Activated naive CD8-positive, alpha-beta T cell treated with anti-CD3 and anti-CD28 coated beads, Interleukin-2, amount 50 U/mL, for 24 hours (primary cell): Measurements from ENCODE around the gene KBTBD13.
A peak's percentile ranks its signal among the peaks of the same experiment; 100 is the strongest.
"Not testable (repeated sequence)": the region's sequence is repeated elsewhere in the genome, so short reads cannot be mapped to it uniquely, and the experiment has no call there.

Source experiments
- ATAC-seq: fragments of 150-1000 bp; cut with Tn5 transposase; one replicate; pipeline ENCODE4 v1.10.0; 2021
- DNase-seq: peaks from one replicate; pipeline ENCODE4 v3.0.0; 2021
- H3K27ac Mint-ChIP-seq: one replicate; pipeline ENCODE4 v1.8.0; 2021; ENCODE audit warnings: mild to moderate bottlenecking, mixed read lengths
- H3K27me3 Mint-ChIP-seq: one replicate; pipeline ENCODE4 v1.8.0; 2021; ENCODE audit warnings: mixed read lengths
- H3K36me3 Mint-ChIP-seq: one replicate; pipeline ENCODE4 v1.8.0; 2021; ENCODE audit warnings: low read depth, mixed read lengths
- H3K4me1 Mint-ChIP-seq: one replicate; pipeline ENCODE4 v1.8.0; 2021; ENCODE audit warnings: mixed read lengths
- H3K4me3 Mint-ChIP-seq: one replicate; pipeline ENCODE4 v1.8.0; 2021; ENCODE audit warnings: mild to moderate bottlenecking, moderate library complexity, mixed read lengths
- H3K9me3 Mint-ChIP-seq: one replicate; pipeline ENCODE4 v1.8.0; 2021; ENCODE audit warnings: mixed read lengths

The KBTBD13 gene

GRCh38 chr15:65042776-65043327, 33.7 kb upstream of the KBTBD13 start:
- no peaks in the 10 kb centered on the region for H3K4me1 Mint-ChIP-seq
- no peaks in the 10 kb centered on the region for H3K9me3 Mint-ChIP-seq
- H3K36me3 Mint-ChIP-seq: no peaks in the 10 kb centered on the region
- H3K4me3 Mint-ChIP-seq: no peak overlapping the region
- peaks cover 5% of the 10 kb centered on the region for H3K27me3 Mint-ChIP-seq
- no peak overlapping the region for H3K27ac Mint-ChIP-seq
- no peak for ATAC-seq
- no peak for DNase-seq

DNA sequence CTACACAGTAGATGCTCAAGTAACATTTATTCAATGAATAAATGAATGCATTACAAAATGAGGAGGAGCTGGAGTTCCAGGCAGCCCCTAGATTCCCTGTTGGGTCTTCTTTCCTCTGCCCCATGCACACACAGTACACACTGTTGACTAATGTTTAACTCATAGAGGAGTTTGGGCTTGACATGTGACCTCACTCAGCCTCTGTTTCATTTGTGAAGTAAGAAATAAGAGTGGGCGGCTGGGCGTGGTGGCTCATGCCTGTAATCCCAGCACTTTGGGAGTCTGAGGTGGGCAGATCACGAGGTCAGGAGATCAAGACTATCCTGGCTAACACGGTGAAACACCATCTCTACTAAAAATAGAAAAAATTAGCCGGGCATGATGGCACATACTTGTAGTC, 32.3 kb upstream of the KBTBD13 start:
- peak; percentile 76 for ATAC-seq
- DNase-seq, H3K36me3 Mint-ChIP-seq, H3K9me3 Mint-ChIP-seq, H3K27ac Mint-ChIP-seq, H3K4me1 Mint-ChIP-seq, H3K4me3 Mint-ChIP-seq, H3K27me3 Mint-ChIP-seq: not testable (repeated sequence)

DNA sequence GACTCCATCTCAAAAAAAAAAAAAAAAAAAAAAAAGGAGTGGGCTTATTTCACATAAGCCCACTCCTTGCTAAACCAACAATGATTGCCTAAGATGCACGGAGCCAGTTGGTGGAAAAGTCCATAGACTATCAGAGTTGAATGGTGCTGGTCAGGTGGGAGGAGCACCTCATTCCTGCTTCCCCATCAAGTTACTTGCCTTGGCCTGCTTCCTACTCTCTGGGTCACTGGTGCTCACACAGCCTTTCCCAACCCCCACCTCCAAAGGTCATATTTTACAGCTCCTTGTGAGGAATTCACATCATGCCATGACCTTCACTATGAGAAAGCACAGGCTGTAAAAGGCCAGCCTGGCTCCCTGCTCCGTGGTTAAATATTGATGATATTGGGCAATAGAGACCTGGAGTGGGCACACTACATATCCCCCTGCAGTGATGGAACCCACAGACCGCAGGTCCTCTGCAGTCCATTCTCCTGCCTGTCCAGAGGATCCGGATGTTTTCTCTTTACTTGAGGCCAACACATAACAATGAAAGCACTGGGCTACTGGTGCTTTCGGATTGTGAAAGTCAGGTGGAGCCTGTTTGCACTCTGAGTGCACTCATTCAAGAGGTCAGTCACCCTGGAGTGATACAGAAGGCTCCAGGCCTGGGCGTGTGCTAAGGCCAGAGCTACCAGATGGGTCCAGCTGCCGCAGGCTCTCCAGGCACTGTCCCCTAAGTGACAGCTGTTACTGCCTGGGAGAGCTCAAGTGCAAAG, 31.6 kb upstream of the KBTBD13 start, which contains the start of gene SLC51B:
Gene SLC51B, plus strand, starts transcription at position 664 of the 758 bp plus-strand sequence. CDS start 4,618 bp downstream, outside the sequence.
- Mint-ChIP-seq H3K9me3 (no peaks in the 10 kb centered on the region), H3K36me3 (no peaks in the 10 kb centered on the region), H3K4me1 (peaks cover 10% of the 10 kb centered on the region), H3K27me3 (peaks cover 5% of the 10 kb centered on the region), H3K27ac (no peak within 1 kb of the TSS), H3K4me3 (no peak within 1 kb of the TSS)
- DNase-seq (no peak), ATAC-seq (no peak)

DNA sequence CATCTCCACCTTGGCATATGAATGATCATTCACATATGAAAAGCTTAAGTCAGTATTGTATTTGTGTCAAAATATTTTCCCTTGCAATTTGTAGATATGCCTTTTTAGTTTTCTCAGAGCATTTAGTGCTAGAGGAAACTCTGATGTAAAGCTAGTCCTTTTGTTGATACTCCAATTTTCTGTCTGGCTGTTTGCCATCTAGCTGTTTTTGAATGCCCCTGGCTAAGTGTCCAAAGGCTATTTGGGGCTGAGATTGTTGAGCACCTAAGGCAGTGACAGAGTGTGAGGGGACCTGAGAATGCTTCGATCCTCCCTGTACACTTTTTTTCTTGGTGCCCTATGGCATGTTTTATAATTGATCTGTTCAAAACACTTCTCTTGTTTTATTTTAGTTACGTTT, 28.3 kb upstream of the KBTBD13 start:
- no peak for ATAC-seq
- no peaks in the 10 kb centered on the region for H3K9me3 Mint-ChIP-seq
- no peak overlapping the region for H3K4me3 Mint-ChIP-seq
- no peak for DNase-seq
- H3K27ac Mint-ChIP-seq: no peak overlapping the region
- no peaks in the 10 kb centered on the region for H3K36me3 Mint-ChIP-seq
- H3K4me1 Mint-ChIP-seq: peaks cover 15% of the 10 kb centered on the region
- peaks cover 5% of the 10 kb centered on the region for H3K27me3 Mint-ChIP-seq

GRCh38 chr15:65049418-65049840, 27.1 kb upstream of the KBTBD13 start:
- DNase-seq (peak; percentile 87), ATAC-seq (peak; percentile 90)
- peaks cover 15% of the 10 kb centered on the region for H3K4me1 Mint-ChIP-seq
- no peaks in the 10 kb centered on the region for H3K9me3 Mint-ChIP-seq
- H3K27me3 Mint-ChIP-seq: peaks cover 2% of the 10 kb centered on the region
- H3K36me3 Mint-ChIP-seq: no peaks in the 10 kb centered on the region
- H3K27ac Mint-ChIP-seq: no peak overlapping the region
- peak overlapping the region; percentile 28 for H3K4me3 Mint-ChIP-seq

- Mint-ChIP-seq H3K27me3 (peaks cover 2% of the 10 kb centered on the region), H3K27ac (no peak overlapping the region), H3K4me3 (no peak overlapping the region), H3K36me3 (no peaks in the 10 kb centered on the region), H3K4me1 (peaks cover 15% of the 10 kb centered on the region), H3K9me3 (no peaks in the 10 kb centered on the region)
- ATAC-seq (no peak), DNase-seq (no peak)
These were observed 26.3 kb upstream of the KBTBD13 start for GRCh38 chr15:65050270-65050669.

DNA sequence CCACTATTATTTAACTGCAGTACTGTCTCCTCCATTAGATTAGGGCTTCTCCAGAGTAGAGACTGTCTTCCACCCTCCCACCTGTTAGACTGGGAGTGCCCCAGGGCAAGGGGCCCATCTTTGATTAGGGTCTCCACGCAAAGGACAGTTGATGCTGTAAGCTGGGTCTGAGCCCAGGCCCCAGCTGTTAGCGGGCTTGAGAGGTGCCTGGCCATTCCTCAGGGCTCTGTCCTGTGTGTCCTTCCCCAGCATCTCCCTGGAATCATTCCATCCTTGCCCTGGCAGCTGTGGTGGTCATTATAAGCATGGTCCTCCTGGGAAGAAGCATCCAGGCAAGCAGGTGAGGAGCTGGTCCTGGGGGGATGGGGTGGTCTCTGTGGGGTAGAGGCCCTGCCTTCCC, 25.3 kb upstream of the KBTBD13 start:
- H3K27ac Mint-ChIP-seq: no peak overlapping the region
- no peaks in the 10 kb centered on the region for H3K27me3 Mint-ChIP-seq
- H3K4me1 Mint-ChIP-seq: peaks cover 15% of the 10 kb centered on the region
- DNase-seq: no peak
- ATAC-seq: no peak
- H3K9me3 Mint-ChIP-seq: no peaks in the 10 kb centered on the region
- no peak overlapping the region for H3K4me3 Mint-ChIP-seq
- no peaks in the 10 kb centered on the region for H3K36me3 Mint-ChIP-seq

DNA sequence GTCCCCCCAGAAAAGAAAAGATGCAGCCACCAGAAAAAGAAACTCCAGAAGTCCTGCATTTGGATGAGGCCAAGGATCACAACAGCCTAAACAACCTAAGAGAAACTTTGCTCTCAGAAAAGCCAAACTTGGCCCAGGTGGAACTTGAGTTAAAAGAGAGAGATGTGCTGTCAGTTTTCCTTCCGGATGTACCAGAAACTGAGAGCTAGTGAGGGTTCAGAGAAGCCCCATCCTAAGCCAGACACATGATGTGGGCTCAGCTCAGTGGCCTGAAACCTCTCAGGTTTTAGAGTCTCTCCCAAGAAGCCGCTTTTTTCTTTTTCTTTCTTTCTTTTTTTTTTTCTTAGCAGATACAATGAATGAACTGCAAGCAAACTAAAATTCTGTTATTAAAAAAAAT, 23.6 kb upstream of the KBTBD13 start:
- ATAC-seq: no peak
- Mint-ChIP-seq H3K9me3 (no peaks in the 10 kb centered on the region), H3K27ac (no peak overlapping the region), H3K4me1 (peaks cover 15% of the 10 kb centered on the region), H3K36me3 (no peaks in the 10 kb centered on the region), H3K4me3 (no peak overlapping the region), H3K27me3 (peaks cover 2% of the 10 kb centered on the region)
- no peak for DNase-seq

GRCh38 chr15:65054333-65055200, 22.0 kb upstream of the KBTBD13 start:
- Mint-ChIP-seq H3K4me1 (peaks cover 9% of the 10 kb centered on the region), H3K36me3 (no peaks in the 10 kb centered on the region), H3K27me3 (peaks cover 2% of the 10 kb centered on the region), H3K27ac (no peak overlapping the region), H3K9me3 (no peaks in the 10 kb centered on the region), H3K4me3 (no peak overlapping the region)
- peak; percentile 73 for DNase-seq
- peak; percentile 54 for ATAC-seq

DNA sequence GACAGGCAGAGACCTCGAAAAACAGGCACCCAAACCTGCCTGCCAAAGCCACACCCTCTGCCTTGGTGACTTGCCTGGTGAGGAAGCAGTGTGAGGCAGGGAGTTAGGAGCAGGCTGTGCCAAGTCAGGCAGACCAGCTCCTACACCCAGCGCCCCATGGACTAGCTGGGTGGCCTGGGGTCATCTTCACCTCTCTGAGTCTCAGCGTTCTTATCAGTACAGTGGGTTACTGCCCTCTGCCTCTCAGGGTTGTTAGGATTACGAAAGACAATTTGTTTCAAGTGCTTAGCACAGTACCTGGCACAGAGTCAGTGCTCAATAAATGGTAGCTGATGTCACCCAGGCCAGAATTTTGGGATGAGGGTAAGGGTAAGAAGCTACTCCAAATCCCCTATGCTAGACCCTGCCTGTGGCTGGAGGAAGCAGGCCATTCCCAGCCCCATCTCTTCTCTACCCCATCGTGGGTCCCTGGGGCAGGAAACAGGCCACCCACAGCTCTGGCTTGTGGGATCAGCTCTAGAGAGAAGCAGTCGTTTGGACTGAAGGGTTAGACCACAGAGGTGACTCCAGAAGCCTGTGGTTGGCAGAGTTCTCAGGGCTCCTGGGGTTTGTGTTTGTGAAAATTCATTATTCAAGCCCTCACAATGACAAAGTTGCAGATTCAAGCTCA, 21.2 kb upstream of the KBTBD13 start:
- ATAC-seq (no peak), DNase-seq (no peak)
- Mint-ChIP-seq H3K4me1 (peaks cover 1% of the 10 kb centered on the region), H3K9me3 (no peaks in the 10 kb centered on the region), H3K27me3 (peaks cover 2% of the 10 kb centered on the region), H3K36me3 (no peaks in the 10 kb centered on the region), H3K27ac (no peak overlapping the region), H3K4me3 (no peak overlapping the region)

- H3K36me3 Mint-ChIP-seq: no peaks in the 10 kb centered on the region
- H3K9me3 Mint-ChIP-seq: no peaks in the 10 kb centered on the region
- no peak overlapping the region for H3K4me3 Mint-ChIP-seq
- no peak for ATAC-seq
- H3K27ac Mint-ChIP-seq: no peak overlapping the region
- peaks cover 2% of the 10 kb centered on the region for H3K27me3 Mint-ChIP-seq
- DNase-seq: no peak
- H3K4me1 Mint-ChIP-seq: no peaks in the 10 kb centered on the region
These were observed 20.4 kb upstream of the KBTBD13 start for GRCh38 chr15:65056106-65056505.

DNA sequence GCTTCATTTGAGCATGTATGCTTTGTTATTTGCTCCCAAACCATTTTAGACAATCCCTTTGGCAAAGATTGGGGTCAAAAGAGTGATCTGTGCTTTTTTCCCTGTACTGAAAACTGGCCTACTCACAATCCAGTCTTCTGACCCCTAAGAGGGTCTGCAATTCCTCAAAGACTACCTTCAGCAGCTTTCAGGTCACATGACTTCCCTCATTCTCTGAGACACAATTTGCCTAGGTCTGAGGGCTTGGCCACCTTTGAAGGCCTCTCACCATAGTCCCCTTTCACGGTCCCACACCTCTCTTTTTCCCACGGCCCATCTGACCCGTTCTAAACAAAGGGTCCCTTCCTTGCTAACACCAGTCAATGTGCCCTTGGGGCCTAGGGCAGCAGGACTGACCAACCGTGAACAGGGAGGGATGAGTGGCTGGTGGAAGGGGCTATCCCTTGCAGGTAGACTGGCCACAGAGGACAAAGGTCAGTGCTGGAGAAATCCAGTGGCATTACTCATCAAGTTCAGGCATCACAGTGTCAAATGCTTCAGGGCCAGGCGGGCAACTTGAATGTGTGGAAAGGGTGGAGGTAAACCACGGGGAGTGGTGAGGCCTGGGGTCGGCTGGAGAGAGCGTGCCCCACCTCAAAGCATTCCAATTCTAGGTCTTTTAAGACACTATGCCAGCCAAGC, 19.5 kb upstream of the KBTBD13 start:
- DNase-seq (no peak), ATAC-seq (no peak)
- H3K4me3 Mint-ChIP-seq: no peak overlapping the region
- no peaks in the 10 kb centered on the region for H3K9me3 Mint-ChIP-seq
- H3K27ac Mint-ChIP-seq: no peak overlapping the region
- no peaks in the 10 kb centered on the region for H3K36me3 Mint-ChIP-seq
- no peaks in the 10 kb centered on the region for H3K4me1 Mint-ChIP-seq
- H3K27me3 Mint-ChIP-seq: peaks cover 2% of the 10 kb centered on the region

DNA sequence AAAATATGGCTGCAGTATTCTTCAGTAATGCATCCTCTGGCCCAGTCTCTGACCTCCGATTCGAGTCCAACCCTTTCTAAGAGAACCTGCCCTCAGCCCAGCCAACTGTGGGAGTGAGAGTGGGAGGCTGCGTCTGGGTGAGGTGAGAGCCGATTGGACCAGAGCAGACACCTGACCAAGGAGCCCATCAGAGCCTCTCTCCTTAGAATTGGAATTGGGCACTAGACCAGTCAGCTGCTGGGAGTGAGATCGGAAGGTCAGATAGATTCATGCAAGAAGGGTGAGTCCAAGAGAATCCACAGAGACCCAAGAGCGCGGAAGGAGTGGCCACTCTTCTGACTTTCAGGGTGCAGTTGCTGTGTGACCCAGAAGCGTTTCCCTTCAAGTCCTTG, 19.0 kb upstream of the KBTBD13 start:
- no peak for DNase-seq
- peaks cover 2% of the 10 kb centered on the region for H3K27me3 Mint-ChIP-seq
- H3K36me3 Mint-ChIP-seq: no peaks in the 10 kb centered on the region

More for the DNA sequence above, 19.0 kb upstream of the KBTBD13 start:
- no peaks in the 10 kb centered on the region for H3K4me1 Mint-ChIP-seq
- H3K27ac Mint-ChIP-seq: no peak overlapping the region
- ATAC-seq: no peak
- no peak overlapping the region for H3K4me3 Mint-ChIP-seq
- H3K9me3 Mint-ChIP-seq: no peaks in the 10 kb centered on the region
